ENCODE results near the gene UBE2V1.

Gene UBE2V1

GRCh38 chr20:50058662-50059402 is 54.1 kb downstream of the UBE2V1 start:
- no peak for DNase-seq

GRCh38 chr20:50057714-50058053 is 55.3 kb downstream of the UBE2V1 start:
- DNase-seq = no peak

DNA sequence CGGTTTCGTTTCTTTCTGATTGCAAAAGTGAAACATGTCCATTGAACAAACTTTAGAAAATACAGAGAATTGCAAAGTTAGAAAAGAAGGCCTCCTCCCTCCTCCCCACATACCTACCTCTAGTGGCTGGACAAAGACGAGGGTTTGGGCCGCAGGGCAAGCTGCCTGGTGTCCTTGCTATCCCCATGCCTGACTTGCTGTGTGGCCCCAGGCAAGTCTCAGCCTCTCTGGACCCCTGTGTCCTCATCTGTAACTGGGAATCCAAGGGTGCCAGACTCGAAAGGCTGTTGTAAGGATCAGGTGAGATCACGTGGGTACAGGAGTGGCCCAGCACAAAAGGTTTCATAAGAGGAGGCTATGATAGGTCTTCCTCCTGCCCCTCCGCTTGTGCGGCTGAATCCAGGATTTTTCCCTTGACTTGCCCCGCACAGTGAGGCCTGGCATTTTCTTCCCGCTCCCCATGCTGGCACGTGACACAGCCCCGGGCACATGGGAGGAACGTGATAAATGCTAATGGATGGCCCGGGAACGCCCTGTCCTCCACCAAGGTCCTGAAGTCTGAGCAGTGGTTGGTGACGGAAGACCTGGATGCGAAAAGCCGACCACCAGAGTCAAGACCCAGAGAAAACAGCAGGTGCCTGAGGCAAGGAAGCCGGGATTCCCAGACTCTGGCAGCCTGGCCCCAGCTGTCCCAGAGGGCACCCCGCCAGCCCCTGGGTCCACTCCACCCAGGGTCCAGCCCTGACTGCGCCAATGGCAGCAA is 55.8 kb downstream of the UBE2V1 start:
- DNase-seq = no peak

- no peak for DNase-seq
Observed at GRCh38 chr20:50056408-50056926, 56.5 kb downstream of the UBE2V1 start.

GRCh38 chr20:50055524-50056083 is 57.3 kb downstream of the UBE2V1 start:
- no peak for DNase-seq

DNA sequence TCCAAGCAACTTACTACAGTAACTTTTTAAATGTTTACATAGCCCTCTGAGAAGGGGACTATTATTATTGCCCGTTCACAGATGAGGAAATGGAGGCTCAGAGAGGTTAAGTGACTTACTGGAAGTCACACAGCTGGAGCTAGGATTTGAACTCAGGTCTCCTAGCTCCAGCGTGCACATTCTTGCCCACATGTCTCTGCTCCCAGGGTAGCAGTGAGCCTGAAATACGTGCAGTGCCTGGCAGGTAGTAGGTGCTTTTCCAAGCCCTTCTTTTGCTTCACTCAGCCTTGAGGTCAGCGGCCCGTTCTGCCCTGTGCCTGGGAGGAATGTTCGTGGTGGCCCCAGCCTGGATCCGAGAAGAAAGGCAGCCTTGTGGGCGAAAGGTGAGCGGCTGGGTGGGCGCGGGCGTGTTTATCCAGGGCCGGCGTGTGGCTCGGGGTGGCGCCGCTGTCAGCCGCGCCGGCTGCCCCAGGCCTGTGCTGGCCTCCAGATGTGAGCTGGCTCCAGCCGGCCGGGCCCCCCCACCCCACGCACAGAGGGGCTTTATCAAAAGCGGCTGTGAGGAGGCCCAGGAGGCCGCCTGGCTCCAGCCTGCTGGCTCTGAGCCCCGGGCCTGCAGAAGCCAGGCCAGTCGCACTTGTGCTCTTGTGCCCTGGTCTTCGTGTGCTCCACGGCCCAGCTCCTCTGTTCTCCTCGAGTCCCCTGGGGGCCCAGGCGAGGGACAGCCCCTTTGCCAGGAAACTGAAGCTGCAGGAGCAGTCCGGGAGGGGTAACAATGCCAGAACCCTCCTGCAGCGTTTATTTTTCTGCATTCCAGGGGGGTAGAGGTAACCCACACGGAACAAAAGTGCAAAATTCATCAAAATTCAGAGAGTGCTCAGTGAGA is 58.1 kb downstream of the UBE2V1 start:
- DNase-seq = no peak

DNA sequence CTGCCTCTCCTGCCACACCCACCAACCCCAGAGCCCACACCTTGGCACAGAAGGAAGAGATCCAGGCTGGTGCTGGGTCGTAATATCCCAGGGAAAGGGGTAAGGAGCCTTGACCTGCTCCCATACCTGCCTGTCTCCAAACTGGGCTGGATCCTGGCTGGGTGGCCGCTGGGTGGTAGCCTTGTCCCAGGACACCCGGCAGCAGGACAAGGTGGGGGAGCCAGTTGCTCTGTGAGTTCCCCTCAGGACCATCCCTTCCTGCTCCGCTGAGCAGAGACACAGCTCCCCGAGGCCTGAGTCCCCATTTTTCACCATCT is 58.8 kb downstream of the UBE2V1 start:
- DNase-seq = no peak

DNA sequence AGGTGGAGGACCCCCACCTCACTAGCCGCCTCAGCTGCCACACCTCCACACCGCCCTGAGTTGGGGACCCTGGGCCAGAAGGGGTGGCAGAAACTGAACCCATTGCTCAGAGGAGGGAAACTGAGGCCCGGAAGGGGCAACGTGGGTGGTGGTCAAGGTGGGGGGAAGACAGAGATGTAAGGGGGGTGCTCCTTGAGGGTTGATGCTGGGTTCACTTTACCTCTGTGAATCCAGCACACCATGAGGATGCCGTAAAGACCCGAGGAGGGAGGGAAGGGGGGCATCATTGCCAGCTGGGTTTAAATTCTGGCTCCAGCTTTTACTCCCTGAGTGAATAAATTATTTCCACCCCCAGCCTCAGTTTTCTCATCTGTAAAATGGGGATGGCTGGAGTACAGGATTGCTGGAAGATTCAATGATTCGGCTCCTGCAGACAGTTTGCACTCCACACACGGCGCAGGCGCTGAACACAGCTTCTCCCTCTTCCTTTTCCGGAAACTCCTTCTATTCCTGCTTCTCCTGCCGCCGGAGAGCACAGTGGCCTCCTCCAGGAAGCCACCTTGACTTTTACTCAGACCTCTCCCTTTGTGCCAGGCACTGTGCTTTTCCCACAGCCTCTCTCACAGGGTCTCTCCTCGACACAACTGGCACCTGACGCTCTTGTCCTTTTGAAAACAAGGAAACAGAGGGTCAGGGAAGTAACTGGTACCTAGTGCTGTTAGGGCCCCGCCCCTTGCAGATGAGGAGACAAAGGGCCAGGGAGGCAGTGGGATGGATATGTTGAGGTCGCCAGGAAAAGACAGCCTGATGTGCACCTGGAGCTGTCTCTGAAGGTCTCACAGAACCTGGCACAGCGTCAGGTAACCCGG is 59.4 kb downstream of the UBE2V1 start:
- no peak for DNase-seq

DNA sequence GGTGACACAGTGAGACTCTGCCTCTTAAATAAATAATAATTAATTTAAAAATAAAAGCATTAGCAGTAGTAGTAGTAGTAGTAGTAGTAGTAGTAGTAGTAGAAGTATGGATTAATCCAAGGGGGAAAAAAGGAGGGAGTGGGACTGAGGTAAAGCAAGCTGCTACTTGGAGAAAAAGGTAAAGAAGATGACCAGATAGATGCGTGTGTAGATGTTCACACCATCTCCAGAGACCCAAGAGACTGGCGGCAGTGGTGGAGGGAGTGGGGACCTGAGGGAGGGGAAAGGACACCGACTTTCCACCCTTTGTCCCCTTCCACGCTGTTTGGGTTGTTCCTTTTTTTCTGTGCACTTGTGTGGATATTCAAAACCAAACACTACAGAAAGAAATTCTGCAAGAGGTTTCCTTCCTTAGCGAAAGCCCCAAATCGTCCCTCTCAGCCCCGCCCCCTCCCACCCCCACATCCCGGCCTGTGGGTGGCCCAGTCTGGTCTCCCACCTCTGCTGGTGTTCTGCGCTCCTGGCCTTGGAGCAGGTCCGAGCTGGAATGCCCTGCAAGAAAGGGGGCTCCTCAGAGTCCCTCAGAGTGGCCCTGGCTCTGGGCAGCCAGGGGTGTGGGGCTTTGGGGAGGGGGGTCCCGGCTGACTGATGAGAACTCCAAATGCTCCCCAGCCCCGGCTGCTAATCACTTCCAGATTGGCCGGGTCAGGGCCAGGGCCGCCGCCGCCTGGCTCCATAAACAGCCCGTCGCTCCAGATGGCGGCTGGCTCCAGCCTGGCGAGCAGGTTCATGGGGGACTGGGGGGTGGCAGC is 60.2 kb downstream of the UBE2V1 start:
- no peak for DNase-seq

DNA sequence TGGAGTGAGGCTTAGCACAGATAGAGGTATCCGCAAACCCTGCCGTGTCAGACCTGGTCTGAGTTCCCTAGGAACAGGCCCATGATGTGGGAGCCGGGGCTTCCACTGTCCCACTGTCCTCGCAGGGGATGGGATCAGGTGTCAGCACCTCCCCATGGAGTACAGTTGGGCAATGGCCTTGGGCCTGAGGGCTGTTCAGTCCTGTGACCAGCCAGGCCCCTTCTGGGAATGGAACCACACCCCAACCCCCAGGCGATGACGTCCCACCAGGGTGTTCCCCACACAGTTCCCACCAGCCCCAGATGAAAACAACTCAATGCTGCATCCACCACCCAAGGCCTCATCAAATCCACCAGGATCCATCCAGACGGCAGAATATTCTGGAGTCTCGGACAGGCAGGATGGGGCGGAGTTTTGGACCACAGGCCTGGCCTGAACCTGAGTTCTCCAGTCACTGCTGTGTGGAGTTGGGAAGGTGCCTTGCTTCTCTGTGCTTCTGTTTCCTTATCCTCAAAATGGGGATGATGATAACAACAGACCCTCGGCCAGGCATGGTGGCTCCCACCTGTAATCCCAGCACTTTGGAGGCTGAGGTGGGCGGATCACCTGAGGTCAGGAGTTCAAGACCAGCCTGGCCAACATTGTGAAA is 62.2 kb downstream of the UBE2V1 start:
- no peak for DNase-seq

DNA sequence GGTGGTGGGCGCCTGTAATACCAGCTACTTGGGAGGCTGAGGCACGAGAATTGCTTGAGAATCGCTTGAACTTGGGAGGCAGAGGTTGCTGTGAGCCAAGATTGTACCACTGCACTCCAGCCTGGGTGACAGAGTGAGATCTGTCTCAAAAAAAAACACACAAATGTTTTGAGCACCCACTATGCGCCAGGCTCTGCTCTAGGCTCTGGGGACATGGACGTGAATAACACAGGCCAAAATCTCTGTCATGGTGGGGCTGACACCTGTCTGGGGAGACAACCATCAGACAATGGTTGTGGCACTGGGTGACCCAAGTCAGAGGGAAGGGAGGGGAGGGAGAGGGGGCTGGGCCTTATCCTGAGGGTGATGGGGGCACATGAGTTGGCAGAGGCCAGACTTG is 62.7 kb downstream of the UBE2V1 start:
- no peak for DNase-seq

DNA sequence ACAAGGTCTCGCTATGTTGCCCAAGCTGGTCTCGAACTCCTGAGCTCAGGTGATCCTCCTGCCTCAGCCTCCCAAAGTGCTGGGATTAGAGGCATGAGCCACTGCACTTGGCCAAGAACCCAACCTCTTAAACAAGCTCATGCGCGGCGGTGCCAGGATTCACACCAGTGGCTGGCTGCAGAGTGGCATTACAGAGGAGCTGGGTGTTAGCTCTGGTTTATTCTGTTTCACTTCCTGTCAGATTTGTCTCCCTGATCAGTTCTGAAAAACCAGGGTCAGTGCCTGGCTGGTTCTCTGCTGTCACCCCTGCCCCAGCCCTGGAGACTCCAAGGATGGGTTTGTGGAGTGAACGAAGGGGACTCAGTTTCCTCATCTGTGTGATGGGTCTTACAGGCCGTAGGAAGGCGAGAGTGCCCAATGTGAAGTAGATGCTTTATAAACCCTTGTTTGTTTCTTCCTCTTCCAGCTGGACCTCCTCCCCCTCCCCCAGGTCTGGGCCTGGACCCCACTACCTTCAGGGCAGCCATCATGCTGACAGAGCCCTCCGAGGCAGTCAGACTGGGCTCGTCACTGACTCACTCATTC is 63.4 kb downstream of the UBE2V1 start:
- DNase-seq = no peak

- no peak for DNase-seq
Observed at GRCh38 chr20:50048420-50049166, 64.4 kb downstream of the UBE2V1 start.

GRCh38 chr20:50044353-50044960 is 68.5 kb downstream of the UBE2V1 start:
- no peak for DNase-seq

DNA sequence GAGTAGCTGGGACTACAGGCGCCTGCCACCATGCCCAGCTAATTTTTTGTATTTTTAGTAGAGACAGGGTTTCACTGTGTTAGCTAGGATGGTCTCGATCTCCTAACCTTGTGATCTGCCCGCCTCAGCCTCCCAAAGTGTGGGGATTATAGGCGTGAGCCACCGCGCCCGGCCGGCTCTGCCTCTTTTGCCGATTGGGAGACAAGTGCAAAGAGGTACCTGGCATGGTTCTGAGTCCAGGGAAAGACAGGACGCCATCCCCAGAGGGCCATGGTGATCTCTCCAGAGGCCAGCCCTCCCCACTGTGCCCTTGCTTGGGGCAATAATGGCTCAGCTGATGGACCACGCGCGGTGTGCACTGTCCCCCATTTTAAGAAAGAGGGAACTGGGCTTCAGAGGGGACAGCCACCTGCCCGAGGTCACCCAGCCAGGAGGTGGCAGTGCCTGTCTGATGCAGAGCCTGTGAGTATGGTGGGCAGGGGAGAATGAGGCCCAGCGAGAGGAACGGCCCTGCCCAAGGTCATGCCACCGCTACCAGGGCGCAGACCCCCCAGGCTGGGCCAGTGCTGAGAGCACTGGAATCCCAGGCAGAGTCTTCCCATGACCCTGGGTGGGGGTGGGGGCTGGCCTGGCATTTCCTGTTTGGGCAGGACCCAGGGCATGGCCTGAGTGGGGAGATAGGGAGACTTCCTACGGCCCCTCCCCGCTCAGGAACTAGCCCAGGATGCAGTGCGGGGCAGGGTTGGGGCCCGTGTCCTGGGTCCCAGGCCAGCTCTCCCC is 69.2 kb downstream of the UBE2V1 start:
- DNase-seq = no peak

GRCh38 chr20:50042370-50043313 is 70.3 kb downstream of the UBE2V1 start:
- DNase-seq = no peak

GRCh38 chr20:50041246-50041873 is 71.6 kb downstream of the UBE2V1 start:
- no peak for DNase-seq

All from NCI-H1417 treated with DMSO at 0.1 percent for 48 hours (cell line).